ENCODE data around the gene BPI. TPM values are rescaled to one million over a fixed set of nuclear protein-coding genes. Genes with fewer than 3 reads are reported as not detected.
"Not testable (repeated sequence)": the region's sequence is repeated elsewhere in the genome, so short reads cannot be mapped to it uniquely, and the experiment has no call there.

Gene BPI
- total RNA-seq: not detected

DNA sequence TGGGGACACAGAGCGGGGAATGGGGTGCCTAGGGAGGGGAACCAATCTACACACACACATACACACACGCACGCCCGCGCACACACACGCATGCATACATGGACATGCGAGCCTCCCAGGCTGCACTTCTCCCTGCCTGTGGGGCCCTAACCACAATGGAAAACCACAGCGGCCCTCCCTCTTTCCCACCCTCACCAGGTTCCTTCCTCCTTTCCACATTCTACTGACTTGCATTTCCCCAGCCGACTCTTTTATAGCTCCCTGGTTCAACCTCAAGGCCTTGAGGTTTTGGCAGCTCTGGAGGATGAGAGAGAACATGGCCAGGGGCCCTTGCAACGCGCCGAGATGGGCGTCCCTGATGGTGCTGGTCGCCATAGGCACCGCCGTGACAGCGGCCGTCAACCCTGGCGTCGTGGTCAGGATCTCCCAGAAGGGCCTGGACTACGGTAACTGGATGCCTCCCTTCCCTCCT is at the start of gene BPI:
TSS of gene BPI (plus strand) at position 249 of the 472 bp plus-strand sequence. CDS start at position 317, 68 bp downstream.
- no peak for ATAC-seq

DNA sequence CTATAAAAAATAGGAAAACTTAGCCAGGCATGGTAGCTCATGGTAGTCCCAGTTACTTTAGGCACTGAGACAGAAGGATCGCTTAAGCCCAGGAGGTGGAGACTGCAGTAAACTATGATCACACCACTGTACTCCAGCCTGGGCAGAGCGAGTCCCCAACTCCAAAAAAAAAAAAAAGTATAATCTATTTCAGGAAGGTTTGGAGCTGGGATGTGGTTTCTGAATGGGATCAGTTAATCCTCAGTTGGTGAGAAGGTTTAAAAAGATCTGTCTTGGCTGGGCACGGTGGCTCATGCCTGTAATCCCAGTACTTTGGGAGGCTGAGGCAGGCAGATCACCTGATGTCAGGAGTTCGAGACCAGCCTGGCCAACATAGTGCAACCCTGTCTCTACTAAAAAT is 49.3 kb upstream of the BPI start:
- not testable (repeated sequence) for ATAC-seq

DNA sequence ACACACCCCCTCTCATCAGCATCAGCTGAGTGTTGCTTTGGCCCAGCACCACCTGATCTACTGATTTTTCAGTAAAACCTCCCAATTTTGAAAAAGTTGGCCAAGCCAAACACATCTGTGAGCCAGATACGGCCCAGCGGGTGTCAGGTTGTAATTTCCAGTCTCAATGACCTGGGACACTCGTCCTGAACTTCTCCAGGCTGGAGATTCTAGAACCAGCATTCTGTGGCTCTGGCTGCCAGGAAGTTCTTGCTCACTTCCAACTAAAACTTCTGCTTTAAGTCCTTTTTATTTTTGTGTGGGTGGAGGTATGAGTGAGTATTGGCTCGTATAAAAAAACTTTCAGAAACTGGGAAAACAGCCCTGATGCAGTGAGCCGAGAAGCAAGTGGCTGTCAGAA is 48.6 kb upstream of the BPI start:
- no peak for ATAC-seq

DNA sequence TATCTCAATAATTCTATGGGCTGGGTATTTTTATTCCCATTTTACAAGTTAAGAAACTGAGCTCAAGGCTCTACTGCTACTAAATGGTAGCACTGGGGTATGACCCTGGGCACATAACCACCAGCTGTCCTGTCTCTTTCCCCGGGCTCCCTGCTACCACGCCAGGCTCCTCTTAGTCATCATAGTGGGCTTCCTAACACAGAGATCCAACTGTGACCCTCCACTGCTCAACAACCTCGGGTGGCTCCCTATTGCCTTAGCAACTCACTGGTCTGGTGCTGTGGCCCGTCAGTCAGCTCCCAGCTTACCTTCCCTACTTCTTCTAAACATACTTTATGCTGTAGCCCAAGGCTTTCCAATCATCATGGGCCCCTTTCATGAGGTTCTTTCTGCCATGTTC is 47.9 kb upstream of the BPI start:
- no peak for ATAC-seq

DNA sequence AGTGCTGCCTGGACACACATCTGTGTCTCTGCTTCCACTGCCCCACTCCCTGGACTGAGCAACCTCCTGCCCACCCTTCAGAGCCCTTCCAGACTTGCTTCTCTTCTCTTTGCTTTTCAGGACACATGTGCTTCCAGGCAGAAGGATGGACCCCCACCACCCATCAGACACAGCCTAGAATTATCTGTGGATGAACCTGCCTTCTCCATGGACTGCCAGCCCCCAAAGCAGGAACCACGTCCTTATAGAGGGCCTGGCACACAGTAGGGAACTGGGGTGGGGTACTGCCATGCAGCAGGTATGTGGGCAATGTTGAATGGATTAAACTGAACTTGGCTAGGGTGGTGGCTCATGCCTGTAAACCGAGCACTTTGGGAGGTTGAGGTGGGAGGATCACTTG is 47.0 kb upstream of the BPI start:
- ATAC-seq: no peak

DNA sequence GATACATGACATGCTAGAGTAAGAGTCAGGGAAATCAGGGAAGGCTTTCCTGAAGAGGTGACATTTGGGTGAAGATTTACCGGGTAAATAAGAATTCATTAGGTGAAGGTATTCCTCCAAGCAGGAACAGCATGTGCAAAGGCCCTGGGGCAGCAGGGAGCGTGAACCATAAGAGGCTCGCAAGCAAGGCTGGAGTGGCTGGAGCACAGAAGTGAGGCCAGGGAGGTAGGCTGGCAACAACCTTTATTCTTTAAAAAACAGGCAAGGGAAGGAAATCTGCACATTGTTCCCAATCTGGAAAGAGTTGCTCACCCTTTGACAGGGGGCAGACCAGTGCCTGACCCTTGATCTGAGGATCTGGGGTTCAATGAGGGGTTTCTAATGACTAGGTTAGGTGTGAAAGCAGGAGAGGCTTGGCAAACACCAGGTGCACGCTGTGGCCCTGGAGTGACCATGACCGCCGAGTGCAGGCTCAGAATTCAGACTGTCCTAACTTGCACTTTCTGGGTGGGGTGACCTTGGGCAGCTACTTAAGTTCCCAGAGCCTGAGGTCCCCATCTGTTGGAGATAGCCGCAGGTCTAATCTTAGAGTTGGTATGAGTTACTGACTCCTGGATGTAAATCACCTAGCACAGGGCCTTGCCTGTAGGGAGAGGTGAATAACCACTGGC is 45.3 kb upstream of the BPI start:
- ATAC-seq: peak; percentile 8

DNA sequence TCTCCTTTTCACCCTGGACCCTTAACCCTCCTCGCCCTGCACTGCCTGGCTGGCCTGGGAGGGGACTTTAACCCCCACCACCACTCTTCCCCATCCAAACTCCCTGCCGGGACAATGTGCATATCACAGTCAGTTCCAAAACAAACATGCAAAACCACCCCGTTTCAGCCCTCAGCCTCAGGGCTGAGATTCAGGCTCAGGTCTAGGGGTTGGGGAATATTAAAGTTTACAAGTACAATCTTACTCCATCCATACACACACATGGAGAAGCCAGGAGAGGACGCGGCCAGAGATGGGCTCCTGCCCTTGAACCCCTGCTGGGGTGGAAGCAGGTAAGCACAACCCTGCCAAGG is 44.0 kb upstream of the BPI start:
- no peak for ATAC-seq

DNA sequence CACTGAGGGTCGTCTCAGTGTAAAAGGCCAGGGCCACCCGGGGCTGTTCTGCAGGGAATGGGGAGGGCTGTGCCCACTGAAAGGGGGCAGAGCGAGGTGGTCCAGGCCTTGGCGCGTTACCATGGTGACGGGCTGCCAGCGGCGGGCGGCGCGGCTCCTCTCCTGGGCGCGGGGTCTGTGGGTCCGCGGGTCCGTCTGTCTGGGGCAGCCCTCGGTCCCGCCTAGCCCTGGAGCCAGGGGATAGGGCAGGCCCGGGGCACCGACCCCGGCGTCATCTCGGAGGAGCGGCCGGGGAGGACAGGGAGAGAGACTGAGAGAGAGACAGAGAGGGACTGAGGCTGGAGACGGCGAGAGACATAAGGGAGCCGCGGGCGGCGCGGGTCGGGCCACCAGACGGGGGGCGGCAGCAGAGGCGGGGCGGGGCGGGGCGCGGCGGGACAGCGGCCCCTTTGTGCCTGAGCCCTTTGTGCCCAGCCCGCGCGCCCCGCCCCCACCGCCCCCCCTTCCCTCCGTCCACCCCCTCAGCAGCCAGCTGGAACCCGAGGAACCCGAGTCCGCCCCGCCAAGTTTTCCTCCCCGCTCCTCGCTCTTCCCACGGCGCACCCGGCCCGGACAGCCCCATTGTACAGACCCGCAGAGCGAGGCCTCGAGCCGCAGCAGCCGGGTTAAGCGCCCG is 43.4 kb upstream of the BPI start, which contains the start of gene KIAA1755:
TSS of gene KIAA1755 (minus strand) at position 358 of the 676 bp plus-strand sequence. CDS start at position 123, 235 bp downstream.
- no peak for ATAC-seq

DNA sequence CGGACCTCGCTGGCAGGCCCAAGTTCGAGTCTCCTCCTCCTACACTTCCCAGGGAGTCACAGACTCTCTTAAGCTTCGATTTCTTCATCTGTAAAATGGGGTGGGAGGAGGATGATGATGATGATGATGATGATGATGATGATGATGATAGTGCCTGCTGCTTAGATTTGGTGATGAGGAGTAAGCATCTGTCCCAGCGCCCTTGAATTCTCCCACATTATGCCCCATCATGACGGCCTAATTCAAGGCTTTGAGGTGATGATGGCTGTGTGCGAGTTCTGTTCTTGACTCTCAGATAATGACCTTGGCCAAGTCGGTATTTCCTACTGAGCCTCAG is 42.9 kb upstream of the BPI start:
- no peak for ATAC-seq

DNA sequence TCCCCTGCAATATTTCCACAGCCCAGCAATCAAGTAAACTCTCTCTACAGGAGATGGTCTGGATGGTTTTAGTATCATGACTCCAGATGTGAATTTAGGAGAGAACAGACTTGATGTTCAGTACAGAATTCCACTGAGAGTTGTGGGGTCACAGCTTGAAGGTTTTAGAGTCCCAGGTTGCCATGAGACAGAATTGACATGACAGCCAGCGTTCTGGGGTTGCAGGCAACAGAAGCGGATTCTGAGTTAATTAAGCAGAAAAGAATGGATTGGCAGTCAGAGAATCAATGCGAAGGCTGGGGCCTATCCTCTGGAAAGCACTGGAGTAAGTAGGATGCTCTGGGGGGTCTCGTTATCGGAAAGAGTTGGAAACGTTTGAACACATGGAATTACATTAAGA is 41.0 kb upstream of the BPI start:
- ATAC-seq: no peak

DNA sequence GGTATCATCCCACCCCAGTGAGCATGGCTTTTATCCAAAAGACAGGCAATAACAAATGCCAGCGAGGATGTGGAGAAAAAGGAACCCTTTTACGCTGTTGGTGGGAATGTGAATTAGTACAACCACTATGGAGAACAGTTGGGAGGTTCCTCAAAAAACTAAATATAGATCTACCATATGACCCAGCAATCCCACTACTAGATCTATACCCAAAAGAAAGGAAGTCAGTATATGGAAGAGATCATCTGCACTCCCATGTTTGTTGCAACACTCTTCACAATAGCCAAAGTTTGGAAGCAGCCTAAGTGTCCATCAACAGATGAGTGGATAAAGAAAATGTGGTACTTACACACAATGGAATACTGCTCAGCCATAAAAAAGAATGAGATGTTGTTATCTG is 37.5 kb upstream of the BPI start:
- ATAC-seq: no peak

DNA sequence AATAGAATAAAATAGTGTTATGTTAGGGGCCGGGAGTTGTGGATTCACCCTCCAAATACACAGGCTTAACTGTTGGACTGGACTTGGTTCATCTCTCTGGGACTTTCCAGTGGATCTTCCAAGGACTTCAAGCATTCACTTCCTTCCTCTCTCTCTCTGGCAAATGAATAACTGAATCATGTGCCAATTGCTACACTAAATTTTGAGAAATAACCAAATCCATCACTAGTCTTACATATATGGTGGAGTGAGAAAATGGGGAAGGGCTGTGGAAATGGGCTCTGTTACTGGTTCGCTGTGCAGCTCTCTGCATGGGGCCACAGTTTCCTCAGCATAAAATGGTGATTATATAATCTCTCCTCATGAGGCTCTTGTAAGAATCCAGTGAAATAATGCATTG is 36.7 kb upstream of the BPI start:
- ATAC-seq: no peak

DNA sequence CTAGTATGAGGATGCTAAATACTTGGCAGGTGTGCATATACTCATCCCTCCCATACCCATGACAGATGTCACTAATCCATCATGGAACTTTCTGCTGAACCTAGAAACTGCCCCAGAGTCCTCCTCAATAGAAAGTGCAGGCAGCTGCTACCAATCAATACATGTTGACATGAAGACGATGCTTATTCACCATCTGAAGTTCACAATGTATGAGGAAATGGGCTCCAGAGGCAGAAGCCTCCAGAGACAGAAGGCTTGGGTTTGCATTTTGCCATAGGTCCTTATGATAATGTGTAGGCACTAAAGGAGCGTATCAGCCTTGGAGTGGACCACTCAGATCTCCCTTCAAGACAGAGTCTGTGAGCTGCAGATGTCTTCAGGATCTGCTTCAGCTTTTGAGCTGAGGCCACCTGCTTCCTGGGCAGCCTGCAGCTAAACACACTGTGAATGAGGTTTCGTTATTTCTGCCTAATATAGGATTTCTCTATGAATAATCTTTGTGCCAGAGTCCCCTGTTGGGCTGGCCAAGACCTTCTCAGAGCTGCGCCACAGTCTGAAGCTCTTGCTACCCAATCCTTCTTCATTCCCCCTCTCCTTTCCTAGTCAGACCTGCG is 35.9 kb upstream of the BPI start:
- ATAC-seq: no peak

DNA sequence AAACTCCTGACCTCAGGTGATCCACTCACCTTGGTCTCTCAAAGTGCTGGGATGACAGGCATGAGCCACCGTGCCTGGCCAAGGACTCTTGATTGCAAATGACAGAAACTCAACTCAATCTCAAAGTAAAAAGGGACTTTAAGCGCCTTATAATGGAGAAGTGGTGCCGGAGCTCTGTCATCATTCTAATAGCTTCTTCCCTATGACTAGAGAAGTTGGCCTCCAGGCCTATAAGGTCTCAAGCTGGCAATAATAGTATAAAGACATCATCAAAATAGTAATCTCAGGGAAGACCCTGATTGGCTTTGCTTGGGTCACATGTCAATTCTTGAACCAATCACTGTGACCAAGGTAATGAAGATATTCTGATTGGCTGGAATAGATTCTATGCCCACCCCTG is 34.9 kb upstream of the BPI start:
- ATAC-seq: no peak

DNA sequence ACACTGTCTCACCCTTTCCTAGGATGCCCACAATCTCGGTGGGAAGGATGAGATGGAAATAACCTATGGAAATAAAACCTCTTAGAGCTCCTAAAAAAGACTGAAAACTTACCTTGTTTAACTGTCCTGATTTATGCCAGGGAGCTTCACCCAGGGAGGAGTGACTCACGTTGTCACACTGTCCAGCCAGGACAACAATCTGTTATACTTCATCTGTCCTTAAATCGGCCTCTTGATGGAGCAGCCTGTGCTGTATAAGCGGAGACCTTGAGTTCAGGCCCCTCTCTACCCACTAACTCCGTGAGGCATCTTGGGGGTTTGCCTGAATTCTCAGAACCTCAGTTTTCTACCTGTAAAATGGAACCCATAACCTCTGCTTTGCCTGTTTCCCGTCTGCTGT is 34.2 kb upstream of the BPI start:
- no peak for ATAC-seq

DNA sequence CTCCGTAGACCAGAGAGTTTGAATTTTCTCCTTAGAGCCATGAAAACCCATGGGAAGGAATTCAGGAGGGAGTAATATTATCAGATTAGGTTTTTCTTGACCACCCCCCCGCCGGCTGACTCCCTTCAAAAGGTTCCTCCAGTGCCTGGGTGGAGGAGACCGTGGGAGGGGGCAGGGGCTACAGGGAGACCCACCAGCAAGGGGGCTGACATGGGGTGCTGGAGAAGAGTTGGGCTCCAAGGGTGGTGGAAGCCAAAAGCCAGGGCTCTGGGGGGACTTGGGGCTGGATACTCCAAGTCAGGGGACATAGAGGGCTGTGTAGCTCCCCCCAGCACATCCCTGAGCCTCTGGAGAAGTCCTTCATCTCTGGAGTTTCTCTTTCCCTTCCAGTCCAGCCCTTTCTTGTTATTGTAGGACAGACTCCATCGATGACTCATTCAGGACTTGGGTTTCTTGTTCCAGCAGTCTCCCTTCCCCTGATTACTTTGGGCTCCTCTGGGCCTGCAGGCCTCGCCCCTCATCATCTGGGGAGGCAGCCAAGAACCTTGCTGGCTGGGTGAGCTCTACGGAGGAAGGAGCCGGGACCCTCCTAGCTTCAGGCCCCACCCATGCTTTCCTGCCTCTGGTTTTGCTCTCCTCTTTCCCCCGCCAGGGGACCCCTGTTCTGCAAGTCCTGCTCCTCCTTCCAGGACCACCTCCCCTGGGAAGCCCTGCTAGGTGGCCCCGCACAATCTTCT is 32.9 kb upstream of the BPI start:
- ATAC-seq: peak; percentile 87

DNA sequence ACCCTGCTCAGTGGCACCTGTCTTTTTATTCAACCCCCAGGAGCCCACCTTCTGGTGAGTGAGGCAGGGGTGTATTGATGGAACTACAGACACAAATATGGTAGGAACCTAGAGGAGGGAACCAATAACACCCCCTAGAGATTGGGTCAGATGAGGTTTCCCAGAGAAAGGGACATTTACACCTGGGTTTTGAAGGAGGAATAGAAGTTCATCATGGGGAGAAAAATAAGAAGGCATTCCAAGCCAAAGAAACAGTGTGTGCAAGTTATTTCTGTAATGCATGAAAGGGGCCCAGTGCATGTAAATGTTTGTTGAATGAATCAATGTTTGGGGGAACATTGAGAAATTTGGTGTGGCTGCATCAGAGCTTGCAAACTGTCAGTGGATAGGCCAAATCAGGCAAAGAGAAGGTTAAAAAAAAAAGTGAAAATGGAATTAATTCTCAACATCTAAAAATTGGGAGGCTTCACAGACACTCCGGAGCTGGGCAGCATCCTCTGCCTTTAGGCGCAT is 32.3 kb upstream of the BPI start:
- no peak for ATAC-seq

DNA sequence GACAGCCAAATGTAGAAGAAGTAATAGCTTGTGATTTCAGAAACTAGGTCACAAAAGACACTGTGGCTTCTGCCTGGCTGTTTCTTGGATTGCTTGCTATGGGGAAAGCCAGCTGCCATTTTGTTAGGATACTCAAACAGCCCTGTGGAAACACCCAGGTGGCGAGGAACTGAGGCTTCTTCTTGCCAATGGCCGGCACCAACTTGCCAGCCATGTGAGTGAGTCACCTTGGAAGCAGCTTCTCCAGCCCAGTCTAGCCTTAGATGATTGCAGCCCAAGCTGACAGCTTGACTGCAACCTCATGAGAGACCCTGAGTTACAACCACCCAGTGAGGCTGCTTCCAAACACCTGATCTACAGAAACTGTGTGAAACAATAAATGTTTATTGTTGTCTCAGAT is 31.6 kb upstream of the BPI start:
- peak; percentile 18 for ATAC-seq

DNA sequence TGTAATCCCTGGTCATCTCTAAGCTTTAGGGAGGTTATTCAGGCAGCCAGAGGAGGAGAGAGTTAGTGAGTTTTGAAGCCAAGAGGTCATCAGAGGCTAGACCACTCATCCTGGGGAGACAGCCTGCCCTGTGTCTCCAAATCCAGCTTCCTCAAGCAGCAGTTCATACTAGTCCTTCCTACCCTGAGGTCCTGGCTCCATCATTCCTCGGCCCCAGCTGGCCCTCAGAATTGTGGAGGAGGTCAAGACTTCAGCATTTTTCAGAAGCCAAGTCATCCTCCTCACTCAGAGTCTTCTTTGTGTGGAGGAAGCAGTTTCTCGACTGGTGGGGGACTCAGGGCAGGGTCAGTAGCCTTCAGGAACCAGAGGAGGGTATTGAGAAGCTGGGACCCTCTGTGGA is 31.0 kb upstream of the BPI start:
- ATAC-seq: no peak

DNA sequence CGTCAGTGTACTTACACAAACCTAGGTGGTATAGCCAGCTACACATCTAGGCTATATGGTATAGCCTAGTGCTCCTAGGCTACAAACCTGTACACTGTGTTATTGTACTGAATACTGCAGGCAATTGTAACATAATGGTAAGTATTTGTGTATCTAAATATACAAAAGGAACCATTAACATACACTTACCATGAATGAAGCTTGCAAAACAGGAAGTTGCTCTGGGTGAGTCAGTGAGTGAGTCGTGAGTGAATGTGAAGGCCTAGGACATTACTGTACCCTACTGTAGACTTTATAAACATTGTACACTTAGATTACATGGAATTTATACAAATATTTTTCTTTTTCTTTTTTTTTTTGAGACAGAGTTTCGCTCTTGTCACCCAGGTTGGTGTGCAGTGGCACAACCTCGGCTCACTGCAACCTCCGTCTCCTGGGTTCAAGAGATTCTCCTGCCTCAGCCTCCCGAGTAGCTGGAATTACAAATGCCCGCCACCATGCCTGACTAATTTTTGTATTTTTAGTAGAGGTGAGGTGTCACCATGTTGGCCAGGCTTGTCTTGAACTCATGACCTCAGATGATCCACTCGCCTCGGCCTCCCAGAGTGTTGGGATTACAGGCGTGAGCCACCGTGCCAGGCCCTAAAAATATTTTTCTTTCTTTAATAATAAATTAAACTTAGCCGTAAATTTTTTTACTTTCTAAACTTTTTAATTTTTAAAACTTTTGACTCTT is 28.0 kb upstream of the BPI start:
- ATAC-seq: peak; percentile 66

DNA sequence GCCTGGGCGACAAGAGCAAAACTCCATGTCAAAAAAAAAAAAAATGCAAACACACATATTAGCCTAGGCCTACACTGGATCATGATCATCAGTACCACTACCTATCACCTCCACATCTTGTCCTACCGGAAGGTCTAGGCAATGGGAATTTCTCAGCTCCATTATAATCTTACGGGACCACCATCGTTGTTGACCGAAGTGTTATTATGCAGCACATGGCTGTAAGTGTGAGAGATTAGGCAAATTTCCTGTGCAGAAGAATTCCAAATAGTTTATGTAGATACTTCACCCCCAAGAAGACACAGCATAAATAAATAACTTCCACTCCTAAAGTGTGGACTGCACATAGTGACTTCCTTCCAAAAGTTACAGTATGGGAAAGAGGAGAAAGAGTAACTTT is 26.7 kb upstream of the BPI start:
- no peak for ATAC-seq

DNA sequence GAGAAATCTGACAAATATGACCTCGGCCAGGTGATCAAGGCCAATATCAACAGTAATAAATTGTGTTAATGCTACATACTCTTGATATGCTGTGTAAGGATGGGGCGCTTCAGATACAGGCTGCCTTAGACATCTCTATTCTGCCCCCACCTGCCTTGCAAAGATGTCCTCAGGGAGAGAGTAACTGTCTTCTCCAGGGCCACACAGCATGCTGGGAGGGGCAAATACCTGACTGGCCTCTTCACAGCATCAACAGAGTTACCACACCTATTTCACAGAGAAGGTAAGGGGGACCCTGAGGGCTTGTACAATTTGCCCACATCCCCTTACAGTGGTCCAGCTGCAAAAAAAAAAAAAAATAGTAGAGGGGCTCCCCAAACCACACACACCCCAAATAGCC is 26.3 kb upstream of the BPI start:
- ATAC-seq: peak; percentile 10

DNA sequence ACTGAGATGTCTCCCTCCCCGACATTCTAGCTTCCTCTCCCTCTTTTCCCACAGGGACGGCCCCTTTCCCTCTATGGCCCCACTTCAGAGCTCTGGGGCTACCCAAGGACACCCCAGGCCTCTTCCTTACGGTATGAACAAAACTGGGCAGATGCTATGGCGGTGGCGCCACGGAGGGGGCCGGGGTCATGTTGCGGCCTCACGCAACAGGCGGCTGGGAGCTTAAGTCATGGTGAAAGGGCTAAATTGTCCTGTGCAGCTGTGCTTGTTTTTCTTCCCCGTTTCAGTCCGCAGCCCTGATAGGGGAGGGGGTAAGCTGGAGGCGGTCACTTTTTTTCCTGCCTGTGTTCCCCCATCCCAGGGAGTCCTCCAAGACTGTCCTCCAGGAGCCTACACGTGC is 25.8 kb upstream of the BPI start:
- no peak for ATAC-seq

All from esophagus mucosa (tissue), 1 donor.